Thymus (tissue), 2 donors: ENCODE data around the gene DNER. TPM values are rescaled to one million over a fixed set of nuclear protein-coding genes. Genes with fewer than 3 reads are reported as not detected.

Source experiments
- polyA plus RNA-seq: library from polyadenylated mRNA; stranded (reverse); fragments of 200-250 nt; gene quantifications from one replicate; pipeline ENCODE4 v1.2.3, GENCODE V29; 2013
- total RNA-seq: library from RNA; stranded (reverse); fragments of 120-200 nt; gene quantifications from one replicate; pipeline ENCODE4 v1.2.4, GENCODE V29; 2013
- donor health status: healthy.

Gene DNER
- total and polyA plus RNA-seq, 2 donors = 0.09 to 0.59 TPM

Other genes starting within 250 kb of the DNER start
- 119 TPM for gene TRIP12, start 207.5 kb upstream of the DNER start, total RNA-seq
- gene TRIP12, start 207.5 kb upstream of the DNER start, polyA plus RNA-seq = 37.7 TPM
- 2.0 TPM for gene FBXO36, start 207.9 kb upstream of the DNER start, total RNA-seq
- 1.8 TPM for gene FBXO36, start 207.9 kb upstream of the DNER start, polyA plus RNA-seq